Right cardiac atrium (tissue), 5 donors: Measurements from ENCODE around the gene GABRA5. TPM values are rescaled to one million over a fixed set of nuclear protein-coding genes. Genes with fewer than 3 reads are reported as not detected.
A peak's percentile ranks its signal among the peaks of the same experiment; 100 is the strongest.

Experiments used
- ATAC-seq, 2 donors: fragments of 200-7000 bp; cut with Tn5 transposase; one replicate each; pipeline versions ENCODE4 v1.8.0 to v1.9.1; 2020; ENCODE audit warnings: moderate library complexity in 2 of 2, mild to moderate bottlenecking in 1 of 2
- DNase-seq, 3 donors: peaks; one replicate each; pipeline ENCODE4 v3.0.0-alpha.2; 2020
- H3K27ac ChIP-seq: one replicate; pipeline ENCODE4 v1.5.1; 2013; ENCODE audit warnings: mild to moderate bottlenecking, low read length, control low read depth, moderate library complexity
- H3K27me3 ChIP-seq: one replicate; pipeline ENCODE4 v1.6.1; 2013; ENCODE audit not compliant: control insufficient read depth, insufficient read depth
- H3K4me1 ChIP-seq: one replicate; pipeline ENCODE4 v1.6.1; 2013; ENCODE audit warnings: low read length; ENCODE audit not compliant: control insufficient read depth, insufficient read depth
- H3K4me3 ChIP-seq: one replicate; pipeline ENCODE4 v1.5.1; 2013; ENCODE audit warnings: low read length, control low read depth
- H3K9me3 ChIP-seq: one replicate; pipeline ENCODE4 v1.6.1; 2013; ENCODE audit warnings: low read length; ENCODE audit not compliant: control insufficient read depth
- WGBS: extraction: QIAGEN DNeasy Blood & Tissue Kit; methylation state at CpG from one replicate; pipeline ENCODE4 v1.1.7; 2013; 5-methylcytosine and 5-hydroxymethylcytosine counted together
- intact Hi-C, 4 donors: fragments of 100-400 bp; cut with DNase I; formaldehyde crosslinking; loops; one replicate each; pipeline versions ENCODE4 v1.11.0 to v1.14.0; 2022 to 2023
- polyA plus RNA-seq: library from polyadenylated mRNA; stranded (reverse); fragments of 200-250 nt; gene quantifications from one replicate; pipeline ENCODE4 v1.2.3, GENCODE V29; 2013
- total RNA-seq, 4 donors: library from RNA; stranded (reverse); fragmentation: NEBNext Ultra II Directional; extraction: Animal tissue kit (Norgen Biotek cat#: 25700); gene quantifications; one replicate each; pipeline ENCODE4 v1.2.1, GENCODE V29; 2021
- donor health status: healthy with polysubstance abuse.
- donor health status: DM: no; HTN: yes; CAD: no.
- donor health status: DM: no; HTN: no; CAD: no.
- donor health status: DM: no; HTN: yes; CAD: no; lungs with severe emphysema.
- donor health status: DM: yes; HTN: yes; CAD: no.

The GABRA5 gene
- total and polyA plus RNA-seq, 5 donors: 0.27 to 2.3 (median 1.4) TPM

GRCh38 chr15:26877831-26878230 is 11.0 kb downstream of the GABRA5 start:
- intact Hi-C loops: no loop called here
- no peaks in the 10 kb centered on the region for H3K9me3 ChIP-seq
- no peaks in the 10 kb centered on the region for H3K4me1 ChIP-seq
- no peak overlapping the region for H3K27ac ChIP-seq
- ATAC-seq: no peak
- no peaks in the 10 kb centered on the region for H3K27me3 ChIP-seq
- no peak overlapping the region for H3K4me3 ChIP-seq
- 76% methylated on average over 10 of the region's 10 CpGs for WGBS
- DNase-seq: no peak

- H3K4me3 ChIP-seq: no peak overlapping the region
- no peak overlapping the region for H3K27ac ChIP-seq
- ATAC-seq: no peak
- no peak for DNase-seq
- 76% methylated on average over 2 of the region's 2 CpGs for WGBS
- no peaks in the 10 kb centered on the region for H3K27me3 ChIP-seq
- H3K9me3 ChIP-seq: no peaks in the 10 kb centered on the region
- intact Hi-C loops: no loop called here
- no peaks in the 10 kb centered on the region for H3K4me1 ChIP-seq
Observed at GRCh38 chr15:26879706-26880105, 12.8 kb downstream of the GABRA5 start.

GRCh38 chr15:26882112-26882511 is 15.2 kb downstream of the GABRA5 start:
- no peak for DNase-seq
- Histone ChIP-seq H3K27ac (no peak overlapping the region), H3K27me3 (no peaks in the 10 kb centered on the region), H3K4me1 (no peaks in the 10 kb centered on the region), H3K4me3 (no peak overlapping the region), H3K9me3 (no peaks in the 10 kb centered on the region)
- intact Hi-C loops: no loop called here
- WGBS: 89% methylated on average over 9 of the region's 9 CpGs
- ATAC-seq: no peak

DNA sequence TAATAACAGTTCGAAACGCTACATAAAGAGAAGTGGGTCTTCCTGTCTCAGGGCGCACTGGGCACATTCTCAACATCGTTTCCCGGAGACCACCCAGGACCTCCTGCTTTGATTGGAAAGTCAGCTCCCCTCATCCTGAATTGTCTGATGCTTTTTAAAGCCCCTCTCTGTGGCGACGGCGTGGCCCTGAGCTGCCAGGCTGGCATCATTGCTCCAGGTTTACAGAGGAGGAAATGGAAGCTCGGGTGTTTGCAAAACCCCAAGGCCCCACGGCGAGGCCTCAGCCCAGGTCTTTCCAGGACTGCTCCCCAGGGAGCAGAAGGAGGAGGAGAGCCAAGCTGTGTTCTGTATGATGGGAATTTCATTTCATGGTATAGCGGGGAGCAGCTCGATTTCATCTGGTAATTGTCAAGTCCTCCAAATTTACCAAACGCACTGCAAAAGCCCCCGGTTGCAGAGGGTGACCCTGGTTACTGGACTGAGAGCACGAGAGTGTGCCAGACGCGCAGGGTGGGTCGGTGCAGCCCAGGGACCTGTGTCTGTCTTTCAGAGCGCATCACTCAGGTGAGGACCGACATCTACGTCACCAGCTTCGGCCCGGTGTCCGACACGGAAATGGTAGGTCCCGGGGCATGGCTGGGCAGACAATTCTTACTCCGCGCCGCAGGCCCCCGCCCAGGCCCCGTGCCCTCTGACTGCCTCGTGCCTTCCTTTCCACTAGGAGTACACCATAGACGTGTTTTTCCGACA is 15.9 kb downstream of the GABRA5 start:
- Histone ChIP-seq H3K27ac (no peak overlapping the region), H3K9me3 (no peaks in the 10 kb centered on the region), H3K4me1 (no peaks in the 10 kb centered on the region), H3K4me3 (no peak overlapping the region), H3K27me3 (no peaks in the 10 kb centered on the region)
- intact Hi-C loops: no loop called here
- ATAC-seq (no peak), DNase-seq (no peak)
- 89% methylated on average over 35 of the region's 35 CpGs for WGBS

DNA sequence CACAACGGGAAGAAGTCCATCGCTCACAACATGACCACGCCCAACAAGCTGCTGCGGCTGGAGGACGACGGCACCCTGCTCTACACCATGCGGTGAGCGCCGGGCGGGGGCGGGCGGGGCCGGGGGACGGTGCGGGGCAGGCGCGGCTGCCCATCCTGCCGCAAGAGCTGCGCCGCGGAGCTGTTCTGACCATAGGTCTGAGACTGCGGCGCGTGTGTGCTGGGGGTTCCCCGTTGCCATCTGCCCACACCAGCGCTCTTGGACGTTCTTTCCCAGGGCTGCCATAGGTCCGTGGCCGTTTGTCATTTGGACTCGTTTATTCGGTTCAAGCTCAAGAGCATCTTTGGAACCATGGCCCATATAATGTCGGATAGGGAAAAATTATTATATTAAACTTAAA is 16.6 kb downstream of the GABRA5 start:
- H3K27me3 ChIP-seq: no peaks in the 10 kb centered on the region
- no peak overlapping the region for H3K27ac ChIP-seq
- no peak for DNase-seq

DNA sequence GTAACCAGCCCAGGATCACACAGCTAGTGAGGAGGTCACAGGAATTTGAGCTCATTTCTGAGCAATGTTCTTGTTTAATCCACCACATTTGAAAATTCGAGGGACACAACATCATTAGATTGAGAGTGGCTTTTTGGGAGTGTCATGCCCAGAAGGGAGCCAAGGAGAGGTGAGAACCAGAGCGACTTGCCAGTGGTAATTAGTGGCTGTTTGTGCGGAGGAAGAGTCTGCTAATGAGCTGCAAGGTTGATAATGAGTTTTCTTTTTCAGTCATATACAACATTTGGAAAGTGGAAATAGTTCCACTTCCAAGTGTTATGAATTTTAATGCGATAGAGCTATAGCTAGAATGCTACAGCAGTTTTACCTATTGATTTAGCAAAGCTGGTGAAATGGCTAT is 19.7 kb downstream of the GABRA5 start:
- WGBS: 62% methylated on average over 4 of the region's 4 CpGs

More for the DNA sequence above, 16.6 kb downstream of the GABRA5 start:
- Histone ChIP-seq H3K4me3 (no peak overlapping the region), H3K9me3 (no peaks in the 10 kb centered on the region), H3K4me1 (no peaks in the 10 kb centered on the region)
- 93% methylated on average over 32 of the region's 32 CpGs for WGBS
- ATAC-seq: peak in 1 of 2 donors; percentile 16
- intact Hi-C loops: no loop called here

GRCh38 chr15:26887926-26888666 is 21.2 kb downstream of the GABRA5 start:
- H3K4me3 ChIP-seq: no peak overlapping the region
- no peak for DNase-seq
- no peaks in the 10 kb centered on the region for H3K4me1 ChIP-seq
- no peak overlapping the region for H3K27ac ChIP-seq
- ATAC-seq: no peak
- H3K9me3 ChIP-seq: no peaks in the 10 kb centered on the region
- WGBS: 49% methylated on average over 7 of the region's 7 CpGs
- no peaks in the 10 kb centered on the region for H3K27me3 ChIP-seq
- intact Hi-C loops: loop anchor here in 1 of 4 donors (5.0 kb wide), 1 partner anchor 469 kb away; no protein-coding TSS in a partner anchor

More for the DNA sequence above, 19.7 kb downstream of the GABRA5 start:
- ATAC-seq: no peak
- no peaks in the 10 kb centered on the region for H3K9me3 ChIP-seq
- no peak overlapping the region for H3K4me3 ChIP-seq
- H3K27ac ChIP-seq: no peak overlapping the region
- intact Hi-C loops: loop anchor here in 1 of 4 donors (5.0 kb wide), 1 partner anchor 471 kb away; no protein-coding TSS in a partner anchor
- no peak for DNase-seq
- no peaks in the 10 kb centered on the region for H3K4me1 ChIP-seq
- H3K27me3 ChIP-seq: no peaks in the 10 kb centered on the region

GRCh38 chr15:26888761-26889160 is 21.9 kb downstream of the GABRA5 start:
- intact Hi-C loops: loop anchor here in 1 of 4 donors (5.0 kb wide), 1 partner anchor 469 kb away; no protein-coding TSS in a partner anchor
- no peak for ATAC-seq
- Histone ChIP-seq H3K4me3 (no peak overlapping the region), H3K9me3 (no peaks in the 10 kb centered on the region), H3K27me3 (no peaks in the 10 kb centered on the region), H3K27ac (no peak overlapping the region), H3K4me1 (no peaks in the 10 kb centered on the region)
- WGBS: 60% methylated on average over 8 of the region's 8 CpGs
- no peak for DNase-seq

GRCh38 chr15:26889298-26889898 is 22.5 kb downstream of the GABRA5 start:
- H3K4me3 ChIP-seq: no peak overlapping the region
- H3K4me1 ChIP-seq: no peaks in the 10 kb centered on the region
- DNase-seq (no peak), ATAC-seq (no peak)
- H3K9me3 ChIP-seq: no peaks in the 10 kb centered on the region
- WGBS: 23% methylated on average over 5 of the region's 5 CpGs
- no peak overlapping the region for H3K27ac ChIP-seq
- no peaks in the 10 kb centered on the region for H3K27me3 ChIP-seq
- intact Hi-C loops: loop anchor here in 1 of 4 donors (5.0 kb wide), 1 partner anchor 468 kb away; no protein-coding TSS in a partner anchor

DNA sequence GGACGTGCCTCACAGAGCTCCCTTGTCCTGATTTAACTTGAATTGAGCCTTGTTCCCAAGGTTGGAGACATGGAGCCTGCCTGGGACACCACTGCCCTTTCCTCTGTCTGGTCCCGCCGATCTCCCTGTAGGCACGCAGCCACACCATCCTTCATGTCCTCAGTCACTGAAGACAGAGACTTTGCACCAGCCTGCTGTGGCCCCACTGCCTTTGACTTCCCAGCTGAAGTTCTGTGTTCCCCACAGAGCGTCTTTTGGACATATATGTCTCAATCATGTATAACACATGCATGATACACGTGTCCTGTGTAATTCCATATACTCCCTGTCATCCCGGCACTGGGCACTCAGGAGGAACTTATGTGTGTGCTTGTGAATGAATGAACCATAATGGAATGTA is 23.6 kb downstream of the GABRA5 start:
- no peaks in the 10 kb centered on the region for H3K9me3 ChIP-seq
- no peaks in the 10 kb centered on the region for H3K27me3 ChIP-seq
- 80% methylated on average over 7 of the region's 7 CpGs for WGBS
- intact Hi-C loops: loop anchor here in 2 of 4 donors (5.0 kb wide), 1 partner anchor 467 kb away; no protein-coding TSS in a partner anchor
- H3K4me1 ChIP-seq: no peaks in the 10 kb centered on the region
- no peak overlapping the region for H3K27ac ChIP-seq
- ATAC-seq (no peak), DNase-seq (no peak)
- H3K4me3 ChIP-seq: no peak overlapping the region

- DNase-seq (no peak), ATAC-seq (no peak)
- Histone ChIP-seq H3K4me3 (no peak overlapping the region), H3K4me1 (no peaks in the 10 kb centered on the region), H3K27me3 (no peaks in the 10 kb centered on the region), H3K27ac (no peak overlapping the region), H3K9me3 (no peaks in the 10 kb centered on the region)
- 62% methylated on average over 6 of the region's 6 CpGs for WGBS
- intact Hi-C loops: loop anchor here in 2 of 4 donors (5.0 kb wide), 1 partner anchor 466 kb away; no protein-coding TSS in a partner anchor
Observed at GRCh38 chr15:26890988-26891387, 24.1 kb downstream of the GABRA5 start.
